Globus pallidus (tissue), 1 donor: ENCODE measurements around the gene GTPBP1.

Source experiments
- DNase-seq: peaks from one replicate; pipeline ENCODE4 v3.0.0-alpha.2; 2015; ENCODE audit warnings: low spot score

The GTPBP1 gene

DNA sequence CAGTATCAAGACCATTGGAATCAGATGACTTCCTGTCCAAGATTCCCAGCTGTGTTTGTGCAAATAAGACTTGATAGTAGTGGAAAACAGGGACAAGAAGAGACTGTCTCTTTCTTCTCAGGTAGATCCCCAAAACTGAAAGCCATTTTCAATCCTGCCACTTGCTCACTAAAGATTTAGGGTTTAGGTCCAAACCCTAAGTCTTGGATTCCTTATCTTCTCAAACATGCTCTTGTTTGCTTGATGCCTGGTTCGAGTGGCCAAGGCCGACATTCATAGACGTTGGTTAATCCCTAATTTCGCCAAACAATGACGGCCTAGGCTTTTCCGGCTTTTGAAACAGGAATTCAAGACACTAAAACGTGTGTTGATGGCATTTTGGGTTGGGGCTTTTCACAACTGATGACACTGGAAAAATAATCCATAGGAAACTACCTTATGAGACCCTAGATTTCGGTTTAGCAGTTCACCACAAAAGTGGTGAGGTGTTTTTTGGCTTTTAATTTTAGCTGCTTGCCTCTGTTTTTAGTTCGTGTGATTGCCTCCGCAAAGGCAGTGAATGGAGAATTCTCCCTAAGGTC, 1.0 kb upstream of the GTPBP1 start:
- no peak for DNase-seq

DNA sequence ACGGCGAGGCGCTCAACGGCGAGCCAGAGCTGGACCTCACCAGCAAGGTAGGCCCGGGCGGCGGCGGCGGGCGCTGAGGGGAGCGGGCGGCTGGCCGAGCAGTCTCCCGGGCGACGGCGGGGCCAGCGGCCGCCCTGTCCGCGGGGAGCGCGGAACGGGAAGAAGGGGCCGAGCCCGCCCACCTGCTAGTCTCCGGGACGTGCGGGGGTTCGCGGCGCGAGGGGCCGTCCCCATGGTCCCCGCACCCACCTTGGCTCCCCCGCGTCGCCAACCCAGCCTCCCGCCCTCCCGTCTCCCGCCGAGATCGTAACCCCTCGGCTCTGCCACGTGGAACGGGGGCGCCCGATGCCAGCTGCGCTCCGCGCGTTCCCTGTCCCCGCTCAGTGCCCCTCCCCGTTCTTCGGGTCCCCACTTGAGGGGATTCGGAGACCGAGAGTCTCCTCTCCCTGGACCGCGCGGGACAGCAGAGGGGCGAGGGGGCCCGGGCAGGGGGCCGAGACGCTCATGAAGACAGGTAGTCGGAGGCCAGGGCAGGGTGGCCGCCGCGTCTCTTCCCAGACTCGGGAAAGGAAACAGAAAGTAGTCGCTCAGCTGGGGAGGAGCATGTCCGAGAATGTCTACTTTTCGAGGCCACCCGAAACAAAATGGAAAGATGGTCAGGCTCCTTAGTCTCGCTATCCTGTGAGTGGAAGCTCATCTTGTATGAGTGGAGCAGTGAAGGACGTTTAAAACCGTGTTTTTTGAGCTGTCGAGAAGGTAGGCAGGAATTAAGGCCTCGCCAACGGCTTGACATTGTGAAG, 557 bp downstream of the GTPBP1 start:
- no peak for DNase-seq

DNA sequence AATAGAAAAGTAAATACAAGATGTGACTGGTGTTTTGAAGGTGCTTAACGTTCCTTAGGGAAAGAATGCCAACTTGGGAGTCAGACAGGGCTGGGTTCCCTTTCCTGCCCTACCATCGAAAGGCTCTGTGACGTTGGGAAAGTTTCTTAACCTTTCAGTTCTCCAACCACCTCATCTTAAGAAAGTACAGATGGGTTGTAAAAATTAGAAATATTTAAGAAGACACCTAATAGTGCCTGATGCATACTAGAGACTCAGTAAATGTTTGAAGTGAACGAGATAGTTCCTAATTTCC, 1.1 kb downstream of the GTPBP1 start:
- no peak for DNase-seq

DNA sequence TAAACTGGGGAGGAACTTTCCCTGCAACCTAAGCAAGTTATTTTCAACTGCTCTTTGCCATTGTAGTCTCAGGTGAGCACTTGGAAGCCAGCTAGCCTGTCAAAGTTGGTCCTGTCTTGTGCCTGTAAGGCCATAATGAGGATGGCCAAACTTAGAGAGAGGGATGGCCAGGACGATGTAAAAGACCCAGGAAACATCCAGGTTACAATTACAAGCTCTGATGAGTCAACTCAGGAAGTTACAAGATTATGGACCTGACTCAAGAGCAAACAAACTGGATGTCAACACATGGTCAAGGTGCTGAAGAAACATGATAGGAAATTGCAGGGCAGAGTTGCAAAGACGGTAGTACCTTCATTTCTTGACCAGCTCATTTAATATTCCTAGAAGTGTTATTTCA, 1.6 kb downstream of the GTPBP1 start:
- no peak for DNase-seq

DNA sequence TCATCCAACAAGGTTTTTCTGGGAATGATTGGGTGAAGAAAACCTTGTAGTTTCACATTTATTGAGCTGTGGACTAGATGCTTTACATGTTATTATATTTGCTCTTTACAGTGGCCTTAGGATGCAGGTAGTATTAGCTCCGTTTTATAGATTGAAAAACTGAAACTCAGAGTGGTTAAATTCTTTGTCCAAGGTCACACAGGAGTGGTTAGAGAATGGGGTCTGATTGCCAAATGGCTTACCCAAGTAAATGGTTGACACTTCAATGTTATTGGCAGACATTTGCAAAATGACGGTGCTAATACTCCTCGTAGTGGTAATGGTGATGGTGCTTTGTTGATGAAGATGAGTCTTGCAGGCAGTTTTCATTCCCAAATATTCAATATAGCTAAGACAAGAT, 2.2 kb downstream of the GTPBP1 start:
- DNase-seq, result no peak

DNA sequence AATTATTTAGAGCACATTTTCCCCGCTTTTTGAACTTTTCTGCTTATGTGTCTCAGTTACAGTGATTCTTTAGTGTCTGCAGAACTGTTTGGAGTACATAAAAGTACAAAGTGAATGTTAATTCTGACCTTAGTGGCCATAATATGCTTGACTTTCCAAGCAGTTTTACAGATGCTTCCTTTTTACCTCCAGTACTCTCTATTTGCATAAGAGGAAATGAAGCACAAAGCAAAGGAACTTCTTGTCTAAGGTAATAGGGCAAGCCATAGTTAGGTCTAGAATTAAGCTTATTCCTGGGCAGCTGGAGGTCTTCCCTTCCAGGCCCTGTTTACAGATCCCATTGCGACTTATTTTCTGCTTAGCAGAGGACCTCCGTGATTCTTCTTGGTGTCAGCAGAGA, 3.6 kb downstream of the GTPBP1 start:
- DNase-seq, result no peak

DNA sequence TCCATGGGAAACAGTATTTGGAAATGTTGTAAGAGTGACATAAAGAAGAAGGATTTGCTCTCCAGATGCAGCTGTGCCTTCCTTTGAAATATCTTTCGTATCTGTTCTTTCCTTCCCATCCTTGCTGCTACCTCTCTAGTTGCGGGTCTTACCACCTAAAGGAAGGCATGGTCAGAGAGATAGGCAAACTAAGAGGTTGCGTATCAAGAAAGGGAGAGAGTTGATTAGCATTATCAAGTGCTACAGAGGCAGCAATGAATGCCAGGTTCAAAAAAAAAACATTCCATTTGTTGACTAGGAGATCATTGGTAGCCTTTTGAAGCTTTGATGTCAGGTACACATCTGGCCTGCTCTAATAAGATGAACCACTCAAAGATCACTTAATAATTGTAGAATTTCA, 4.6 kb downstream of the GTPBP1 start:
- no peak for DNase-seq

DNA sequence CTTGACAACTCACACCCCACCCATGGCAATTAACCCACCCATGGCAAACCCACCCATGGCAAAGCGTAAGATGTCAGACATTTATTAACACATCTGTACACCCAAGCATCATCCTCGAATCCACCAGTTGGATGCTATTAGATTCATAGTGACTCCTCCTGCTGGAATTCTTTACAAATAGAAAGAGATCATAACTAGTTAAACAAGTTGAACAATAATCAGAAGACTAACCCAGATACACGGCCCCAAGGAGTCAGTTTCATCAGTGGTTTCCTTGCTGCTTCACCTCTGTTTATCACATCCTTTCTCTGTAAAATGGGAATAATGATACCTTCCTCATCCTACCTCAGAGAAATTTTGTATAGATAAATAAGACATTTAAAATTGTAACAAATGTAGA, 5.1 kb downstream of the GTPBP1 start:
- no peak for DNase-seq

DNA sequence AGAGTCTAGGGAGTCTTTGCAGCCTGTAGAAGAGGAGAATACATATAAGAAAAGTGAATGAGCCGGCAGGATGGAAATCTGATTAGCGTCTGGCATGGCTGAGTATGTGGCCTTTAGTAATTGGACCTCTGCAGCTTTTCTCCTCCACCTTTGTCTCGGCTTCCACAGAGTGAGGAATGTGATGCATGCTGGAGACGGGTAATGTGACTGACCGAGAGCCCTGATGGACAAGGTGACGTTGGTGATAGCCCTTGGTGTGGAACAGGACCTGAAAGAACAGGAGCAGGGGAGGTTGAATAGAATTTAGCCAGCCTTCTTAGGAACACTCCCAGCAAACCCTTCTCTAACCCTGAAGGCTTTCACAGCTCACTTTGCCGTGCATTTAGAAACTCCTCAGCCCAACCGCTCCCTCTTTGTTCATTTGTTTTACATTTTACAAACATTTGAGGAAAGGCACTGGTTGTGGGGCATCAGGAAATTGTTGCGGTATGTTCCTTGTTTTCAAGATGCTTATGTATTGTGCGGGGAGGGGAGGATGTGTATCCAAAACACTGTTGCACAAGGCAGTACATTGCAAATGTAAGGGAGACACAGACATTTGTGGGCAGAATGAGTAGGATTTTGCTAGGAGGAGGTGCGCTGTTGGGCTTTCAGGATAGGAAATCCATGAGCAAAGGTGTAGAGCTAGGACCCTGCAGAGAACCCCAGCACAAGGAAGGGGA, 6.9 kb downstream of the GTPBP1 start:
- DNase-seq, result no peak

DNA sequence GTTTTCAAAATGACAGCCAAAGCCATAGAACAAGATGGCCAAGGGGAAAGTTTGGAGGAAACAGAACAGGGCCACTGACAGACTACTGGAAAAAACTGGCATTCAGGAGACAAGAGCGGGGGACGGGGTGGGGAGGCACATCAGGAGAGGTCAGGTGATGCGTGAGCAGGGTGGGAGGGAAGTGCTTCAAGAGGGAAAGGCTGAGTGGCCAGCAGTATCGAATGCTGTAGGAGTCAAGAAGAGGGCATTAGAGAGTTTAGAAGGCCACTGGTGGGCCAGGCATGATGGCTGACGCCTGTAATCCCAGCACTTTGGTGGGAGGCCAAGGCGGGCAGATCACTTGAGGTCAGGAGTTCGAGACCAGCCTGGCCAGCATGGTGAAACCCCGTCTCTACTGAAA, 8.2 kb downstream of the GTPBP1 start:
- DNase-seq, result no peak

DNA sequence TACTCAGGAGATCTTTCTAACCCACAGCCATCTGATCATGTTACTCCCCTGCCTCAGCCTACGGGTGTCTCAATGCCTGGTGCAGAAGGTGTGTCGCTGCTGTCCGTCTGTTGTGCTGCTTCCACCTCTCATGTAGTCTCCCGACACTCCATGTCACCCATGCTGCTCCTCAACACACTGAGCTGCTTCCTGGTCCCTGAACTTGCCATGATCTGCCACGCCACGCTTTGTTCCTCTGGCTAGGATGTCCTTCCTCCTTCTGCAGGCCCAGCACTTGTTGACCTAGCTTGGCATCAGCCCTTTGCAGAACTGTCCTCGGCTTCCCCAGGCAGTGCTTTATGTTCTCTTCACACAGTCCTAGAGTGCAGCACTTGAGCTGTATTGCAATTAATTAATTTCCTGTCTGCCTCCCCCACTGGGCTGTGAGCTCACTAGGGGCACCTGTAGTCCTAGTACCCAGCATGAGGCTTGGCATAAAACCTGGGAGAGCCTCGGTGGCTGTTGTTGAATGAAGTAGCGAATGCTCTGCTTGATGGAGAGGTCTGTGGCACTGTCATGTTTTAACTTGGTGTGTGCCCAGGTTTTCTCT, 9.5 kb downstream of the GTPBP1 start:
- DNase-seq, result no peak

DNA sequence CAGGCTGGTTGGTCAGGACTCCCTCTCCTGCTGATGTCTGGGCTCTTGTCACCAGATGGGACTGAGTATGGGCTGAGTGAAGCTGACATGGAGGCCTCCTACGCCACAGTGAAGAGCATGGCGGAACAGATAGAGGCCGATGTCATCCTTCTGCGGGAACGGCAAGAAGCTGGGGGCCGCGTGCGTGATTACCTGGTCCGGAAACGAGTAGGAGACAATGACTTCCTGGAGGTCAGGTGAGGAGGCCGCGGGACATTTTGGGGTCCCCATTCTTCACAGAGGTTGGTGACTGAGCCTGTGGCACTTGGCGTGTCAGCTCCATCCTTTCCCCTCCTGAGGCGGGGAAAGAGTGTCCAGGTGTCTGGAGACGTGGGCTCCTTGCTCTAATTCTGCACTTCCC, 10.1 kb downstream of the GTPBP1 start:
- no peak for DNase-seq

DNA sequence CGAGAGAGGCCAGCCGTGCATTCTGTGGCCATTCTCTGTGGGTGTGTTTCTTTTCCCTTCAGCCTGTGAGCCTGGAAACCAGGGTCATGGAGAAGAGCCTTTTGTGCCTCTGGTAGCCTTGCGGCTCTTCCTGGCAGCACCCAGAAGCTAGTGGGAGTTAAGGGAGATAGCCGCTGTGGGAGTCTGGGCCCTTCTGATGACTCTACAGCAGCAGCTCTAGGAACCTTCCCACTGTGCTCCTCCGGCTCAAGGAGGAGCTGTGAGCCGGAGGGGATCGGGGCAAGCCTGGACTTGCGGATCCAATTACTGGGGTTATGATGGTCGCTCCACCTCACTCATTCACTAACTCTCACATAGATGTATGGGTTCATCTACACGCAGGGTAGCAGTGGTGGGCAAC, 10.5 kb downstream of the GTPBP1 start:
- no peak for DNase-seq

DNA sequence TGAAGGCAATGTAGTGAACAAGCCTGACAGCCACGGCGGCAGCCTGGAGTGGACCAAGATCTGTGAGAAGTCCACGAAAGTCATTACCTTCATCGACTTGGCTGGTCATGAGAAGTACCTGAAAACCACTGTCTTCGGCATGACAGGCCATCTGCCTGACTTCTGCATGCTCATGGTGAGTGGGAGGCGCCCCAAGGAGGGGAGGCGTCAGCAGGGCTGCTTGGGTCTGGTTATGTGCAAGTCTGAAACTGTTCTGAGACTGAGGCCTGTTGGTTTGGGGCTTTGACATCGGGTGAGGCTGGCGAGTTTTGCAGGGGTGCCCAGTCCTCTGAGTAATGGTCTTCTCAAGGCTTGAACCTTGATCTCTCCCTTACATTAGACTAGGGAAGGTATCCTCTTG, 11.1 kb downstream of the GTPBP1 start:
- no peak for DNase-seq

DNA sequence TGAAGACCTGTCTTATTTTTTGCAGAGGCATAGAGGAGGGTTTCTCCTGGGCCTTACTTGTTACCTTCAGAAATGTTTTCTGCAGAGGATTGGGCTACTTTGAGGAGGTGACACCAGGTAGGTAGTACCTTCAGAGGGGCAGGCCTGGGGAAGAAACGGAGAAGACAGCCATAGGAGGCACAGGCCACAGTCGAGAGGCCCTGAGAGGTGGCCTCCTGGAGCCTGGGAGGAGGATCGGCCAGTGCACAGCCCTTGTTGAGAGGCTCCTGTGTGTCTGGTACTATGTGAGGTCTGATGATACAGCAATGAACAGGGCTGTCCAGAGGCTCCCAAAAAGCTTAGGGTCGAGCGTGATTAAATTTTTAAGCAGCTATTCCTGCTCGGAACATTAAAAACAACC, 11.5 kb downstream of the GTPBP1 start:
- DNase-seq, result no peak

DNA sequence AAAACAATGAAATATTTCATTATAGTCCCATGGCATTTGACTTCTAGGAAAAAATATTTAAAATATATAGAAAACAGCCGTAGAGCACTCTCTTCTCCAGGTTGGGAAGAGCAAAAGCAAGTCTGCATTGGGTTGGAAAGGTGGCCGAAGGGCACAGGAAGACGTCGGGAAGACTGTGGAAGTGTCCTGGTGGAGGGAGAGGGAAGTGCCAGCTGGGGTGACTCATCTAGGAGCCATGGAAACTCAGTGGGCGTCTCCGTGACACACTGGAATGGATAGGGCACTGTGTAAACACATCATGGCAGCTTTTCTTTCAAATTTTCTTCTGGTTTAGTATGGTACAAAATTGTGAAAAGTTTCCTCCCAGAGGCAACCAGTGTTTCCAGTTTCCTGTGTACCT, 12.7 kb downstream of the GTPBP1 start:
- DNase-seq, result no peak

DNA sequence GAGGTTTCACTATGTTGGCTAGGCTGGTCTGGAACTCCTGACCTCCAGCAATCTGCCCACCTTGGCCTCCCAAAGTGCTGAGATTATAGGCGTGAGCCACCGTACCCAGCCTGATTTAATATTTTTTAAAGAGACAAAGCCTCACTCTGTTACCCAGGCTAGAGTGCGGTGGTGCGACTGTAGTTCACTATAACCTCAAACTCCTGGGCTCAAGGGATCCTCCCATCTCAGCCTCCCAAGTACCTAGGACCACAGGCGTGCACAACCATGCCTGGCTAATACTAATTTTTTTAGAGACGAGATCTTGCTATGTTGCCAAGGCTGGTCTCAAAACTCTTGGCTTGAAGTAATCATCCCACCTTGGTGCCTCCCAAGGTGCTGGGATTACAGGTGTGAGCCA, 13.5 kb downstream of the GTPBP1 start:
- DNase-seq, result no peak

DNA sequence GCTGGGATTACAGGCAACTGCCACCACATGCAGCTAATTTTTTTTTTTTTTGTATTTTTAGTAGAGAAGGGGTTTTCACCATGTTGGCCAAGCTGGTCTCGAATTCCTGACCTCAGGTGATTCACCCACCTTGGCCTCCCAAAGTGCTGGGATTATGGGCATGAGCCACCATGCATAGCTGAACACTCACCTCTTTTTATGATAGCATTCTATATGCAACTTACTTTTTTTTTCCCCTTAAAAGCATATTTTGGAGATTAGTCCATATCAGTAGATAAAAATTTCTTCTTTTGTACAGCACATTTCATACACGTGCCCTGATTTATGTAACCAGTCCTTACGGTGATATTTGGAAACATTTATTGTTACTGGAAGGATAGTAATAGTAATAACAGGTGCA, 14.6 kb downstream of the GTPBP1 start:
- no peak for DNase-seq

DNA sequence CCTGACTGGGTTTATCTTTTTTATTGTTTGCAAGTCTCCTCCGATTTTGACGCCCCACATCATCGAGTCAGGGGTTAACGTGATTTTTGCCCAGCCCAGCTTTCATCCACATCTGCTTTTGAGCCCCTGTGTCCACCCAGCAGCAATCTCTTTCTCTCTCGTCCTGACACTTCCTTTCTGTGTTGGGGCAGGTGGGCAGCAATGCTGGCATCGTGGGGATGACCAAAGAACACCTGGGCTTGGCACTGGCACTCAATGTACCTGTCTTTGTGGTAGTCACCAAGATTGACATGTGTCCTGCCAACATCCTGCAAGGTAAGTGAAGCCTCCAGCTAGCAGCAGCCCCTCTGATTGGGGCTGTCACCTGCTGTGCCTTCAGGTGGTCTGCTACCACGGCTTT, 15.8 kb downstream of the GTPBP1 start:
- DNase-seq, result no peak

DNA sequence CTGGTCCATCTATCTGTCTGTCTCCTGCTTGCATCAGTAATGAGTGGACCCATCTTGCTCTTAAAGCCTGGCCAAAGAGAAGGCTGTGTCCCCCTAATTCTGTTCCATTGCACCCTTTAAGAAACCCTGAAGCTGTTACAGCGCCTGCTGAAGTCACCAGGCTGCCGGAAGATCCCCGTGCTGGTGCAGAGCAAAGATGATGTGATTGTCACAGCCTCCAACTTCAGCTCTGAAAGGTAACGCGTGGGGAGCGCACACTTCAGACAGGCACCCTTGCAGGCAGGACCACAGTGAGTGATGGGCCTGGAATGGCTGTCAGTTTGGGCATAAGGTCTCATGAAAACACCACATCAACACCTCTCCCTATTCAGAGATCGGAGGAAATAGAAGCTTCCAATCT, 18.4 kb downstream of the GTPBP1 start:
- DNase-seq, result no peak

DNA sequence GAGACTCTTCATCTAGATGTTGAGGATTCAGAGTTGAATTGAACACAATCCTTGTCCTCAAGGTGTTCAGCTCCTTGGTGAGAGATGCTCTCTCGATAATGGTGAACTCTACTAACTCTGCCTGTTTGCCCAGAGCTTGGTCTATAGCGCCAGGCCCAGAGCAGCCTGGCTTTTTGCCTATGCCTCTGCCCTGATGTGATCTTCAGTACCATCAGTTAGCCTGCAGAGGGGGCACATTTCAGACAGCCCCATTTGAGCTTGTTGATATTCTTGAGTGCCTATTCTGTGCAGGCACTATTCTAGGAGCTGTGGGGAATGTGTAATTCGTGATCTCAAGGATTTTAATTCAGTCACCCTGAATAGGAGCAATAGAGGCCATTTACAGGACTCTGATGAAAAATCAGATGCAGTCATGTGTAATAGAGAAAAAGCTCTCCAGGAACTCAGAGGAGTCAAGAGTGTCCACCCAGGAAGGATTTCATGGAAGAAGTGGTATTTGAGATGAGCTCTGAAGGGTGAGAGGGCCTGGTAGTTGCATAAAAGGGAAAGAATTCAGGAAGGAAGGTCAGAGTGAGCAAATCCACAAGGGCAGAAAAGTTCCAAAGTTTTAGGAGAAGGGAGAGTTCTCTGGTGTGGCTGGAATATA, 19.3 kb downstream of the GTPBP1 start:
- peak; percentile 89 for DNase-seq

DNA sequence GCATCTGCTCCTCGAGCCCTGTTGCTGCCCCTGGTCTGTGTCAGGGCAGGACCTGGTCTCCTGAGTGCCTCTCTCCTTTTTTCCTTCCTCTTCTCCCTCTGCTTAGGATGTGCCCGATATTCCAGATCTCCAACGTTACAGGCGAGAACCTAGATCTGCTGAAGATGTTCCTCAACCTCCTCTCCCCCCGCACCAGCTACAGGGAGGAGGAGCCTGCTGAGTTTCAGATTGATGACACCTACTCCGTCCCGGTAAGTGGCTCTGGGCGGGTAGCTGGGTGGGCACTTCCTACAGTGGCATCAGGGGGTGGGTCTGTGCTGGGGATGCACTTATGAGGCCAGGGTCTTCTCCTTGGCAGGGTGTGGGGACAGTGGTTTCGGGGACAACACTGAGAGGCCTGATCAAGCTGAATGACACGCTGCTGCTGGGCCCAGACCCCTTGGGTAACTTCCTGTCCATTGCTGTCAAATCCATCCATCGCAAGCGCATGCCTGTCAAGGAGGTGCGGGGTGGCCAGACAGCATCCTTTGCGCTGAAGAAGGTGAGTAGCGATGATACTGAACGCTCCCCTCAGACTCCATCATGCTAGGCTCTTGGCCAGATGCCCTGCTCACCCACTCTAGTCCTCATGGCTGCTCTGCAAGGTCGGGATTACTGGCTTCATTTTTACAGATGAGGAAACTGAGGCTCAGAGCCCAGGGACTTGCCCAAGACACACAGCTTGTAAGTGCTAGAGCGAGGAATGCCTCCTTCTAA, 20.3 kb downstream of the GTPBP1 start:
- DNase-seq, result no peak
